Astrocyte (in vitro differentiated cells and primary cell): ENCODE data around the gene PRR16.

Experiments used
- CTCF ChIP-seq: IDR thresholded peaks from 2 replicates; pipeline ENCODE4 v1.5.1; 2011; ENCODE audit warnings: low read depth, mild to moderate bottlenecking, inconsistent platforms, low read length, moderate library complexity; ENCODE audit not compliant: insufficient read depth
- EZH2 ChIP-seq: IDR thresholded peaks from 2 replicates; pipeline ENCODE4 v1.6.1; 2012; ENCODE audit warnings: mild to moderate bottlenecking, low read length, inconsistent platforms; ENCODE audit not compliant: insufficient read depth

GRCh38 chr5:120545007-120545406 lies 80.9 kb downstream of the PRR16 start:
- no peak for TF ChIP-seq CTCF
- TF ChIP-seq EZH2, result no peak
